NCI-H1092 treated with DMSO at 0.1 percent for 48 hours (cell line): ENCODE results near the gene POLR3H.
"Not testable (repeated sequence)": the region's sequence is repeated elsewhere in the genome, so short reads cannot be mapped to it uniquely, and the experiment has no call there.

Experiments
- DNase-seq: peaks from one replicate; lab custom pipeline; 2025; lab: John Stamatoyannopoulos, UW

POLR3H gene, protein sequence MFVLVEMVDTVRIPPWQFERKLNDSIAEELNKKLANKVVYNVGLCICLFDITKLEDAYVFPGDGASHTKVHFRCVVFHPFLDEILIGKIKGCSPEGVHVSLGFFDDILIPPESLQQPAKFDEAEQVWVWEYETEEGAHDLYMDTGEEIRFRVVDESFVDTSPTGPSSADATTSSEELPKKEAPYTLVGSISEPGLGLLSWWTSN

DNA sequence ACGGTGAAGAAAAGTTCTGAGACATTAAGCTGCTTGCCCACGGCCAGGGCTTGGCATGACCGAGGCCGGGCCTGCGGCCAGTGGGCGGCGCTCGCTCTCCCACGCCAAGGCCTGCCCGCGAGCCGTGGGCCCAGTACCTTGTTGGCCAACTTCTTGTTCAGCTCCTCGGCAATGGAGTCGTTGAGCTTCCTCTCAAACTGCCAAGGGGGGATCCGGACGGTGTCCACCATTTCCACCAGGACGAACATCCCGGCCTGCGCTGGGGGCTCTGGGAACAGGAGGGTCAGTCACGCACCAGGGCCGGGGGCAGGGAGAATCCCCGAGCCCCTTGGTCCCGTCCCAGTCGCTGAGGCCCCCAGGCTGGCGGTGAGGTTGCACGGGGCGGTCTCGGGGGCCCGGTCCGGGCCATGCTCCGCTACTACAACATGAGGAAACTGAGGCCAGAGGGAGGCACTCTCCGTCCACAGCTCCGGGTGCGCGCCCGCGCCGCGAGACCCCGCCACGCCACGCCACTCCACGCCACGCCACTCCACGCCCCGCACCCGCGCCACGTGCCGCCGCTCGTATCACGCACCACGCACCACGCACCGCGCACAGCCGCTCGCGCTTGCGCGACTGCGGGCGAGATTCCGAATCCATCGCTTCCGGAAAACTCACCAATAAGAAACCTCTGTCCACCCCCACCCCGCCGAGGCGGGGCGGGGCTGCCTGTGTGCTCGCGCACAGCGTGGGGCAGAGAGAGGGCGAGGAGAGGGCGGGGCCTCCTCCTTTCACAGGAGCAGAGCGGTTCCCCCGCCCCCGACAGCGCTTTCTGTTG, at the start of gene POLR3H:
Gene POLR3H (minus strand): TSS at position 617 of the 817 bp plus-strand sequence. CDS start 369 bp downstream, at position 248.
- peak; percentile 98 for DNase-seq

DNA sequence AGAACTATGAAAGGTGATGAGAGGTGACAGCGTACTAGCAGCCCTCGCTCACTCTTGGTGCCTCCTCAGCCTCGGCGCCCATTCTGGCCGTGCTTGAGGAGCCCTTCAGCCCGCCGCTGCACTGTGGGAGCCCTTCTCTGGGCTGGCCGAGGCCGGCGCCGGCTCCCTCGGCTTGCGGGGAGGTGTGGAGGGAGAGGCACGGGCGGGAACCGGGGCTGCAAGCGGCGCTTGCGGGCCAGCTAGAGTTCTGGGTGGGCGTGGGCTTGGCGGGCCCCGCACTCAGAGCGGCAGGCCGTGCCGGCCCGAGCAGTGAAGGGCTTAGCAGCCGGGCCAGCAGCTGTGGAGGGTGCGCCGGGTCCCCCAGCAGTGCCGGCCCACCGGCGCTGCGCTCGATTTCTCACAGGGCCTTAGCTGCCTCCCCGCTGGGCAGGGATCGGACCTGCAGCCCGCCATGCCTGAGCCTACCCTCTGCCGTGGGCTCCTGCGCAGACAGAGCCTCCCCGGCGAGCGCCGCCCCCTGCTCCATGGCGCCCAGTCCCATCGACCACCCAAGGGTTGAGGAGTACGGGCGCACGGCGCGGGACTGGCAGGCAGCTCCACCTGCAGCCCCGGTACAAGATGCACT, 49.2 kb upstream of the POLR3H start:
- DNase-seq: not testable (repeated sequence)

DNA sequence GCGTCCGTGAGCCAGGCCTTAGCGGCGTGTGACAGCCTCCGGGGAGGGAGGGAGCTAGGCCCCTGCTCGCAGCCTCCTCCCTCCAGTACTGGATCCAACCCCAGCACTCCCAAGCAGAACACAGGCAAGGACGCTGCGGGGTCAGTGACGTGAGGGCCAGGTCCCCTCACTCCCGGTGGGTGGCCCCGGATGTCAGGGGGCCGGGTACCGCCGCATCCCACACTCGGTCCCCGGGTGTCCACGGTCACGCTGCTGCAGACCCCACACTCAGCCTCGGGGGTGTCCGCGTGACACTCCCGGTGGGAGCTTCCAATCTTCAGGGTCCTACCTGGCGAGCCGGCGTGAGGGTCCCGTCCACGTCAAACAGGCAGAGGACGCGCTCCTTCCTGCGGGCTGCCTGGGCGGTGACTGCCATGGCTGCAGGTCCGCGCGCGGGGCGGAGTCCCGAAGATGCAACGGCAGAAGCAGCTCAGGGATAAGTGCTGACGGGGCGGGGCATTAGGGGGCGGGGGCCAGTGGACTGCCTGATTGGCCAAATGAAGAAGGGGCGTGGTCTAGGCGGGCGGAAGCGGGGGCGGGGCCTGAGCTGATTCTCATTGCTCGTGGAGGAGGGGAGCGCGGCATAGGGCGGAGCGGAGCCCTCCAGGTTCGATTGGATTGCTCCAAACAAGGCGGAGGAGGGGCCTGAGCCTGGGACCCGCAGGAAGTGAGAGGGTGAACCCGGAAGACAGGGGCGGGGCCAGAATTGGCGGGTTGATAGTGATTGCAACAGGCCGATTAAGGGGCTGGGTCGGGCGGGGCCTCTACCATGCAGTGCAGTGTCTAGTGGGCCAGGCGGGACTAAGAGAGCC, 45.3 kb upstream of the POLR3H start, which contains the start of gene PMM1:
Gene PMM1 (minus strand): TSS at position 450 of the 851 bp plus-strand sequence. CDS start 35 bp downstream, at position 415.
- DNase-seq: peak; percentile 100

DNA sequence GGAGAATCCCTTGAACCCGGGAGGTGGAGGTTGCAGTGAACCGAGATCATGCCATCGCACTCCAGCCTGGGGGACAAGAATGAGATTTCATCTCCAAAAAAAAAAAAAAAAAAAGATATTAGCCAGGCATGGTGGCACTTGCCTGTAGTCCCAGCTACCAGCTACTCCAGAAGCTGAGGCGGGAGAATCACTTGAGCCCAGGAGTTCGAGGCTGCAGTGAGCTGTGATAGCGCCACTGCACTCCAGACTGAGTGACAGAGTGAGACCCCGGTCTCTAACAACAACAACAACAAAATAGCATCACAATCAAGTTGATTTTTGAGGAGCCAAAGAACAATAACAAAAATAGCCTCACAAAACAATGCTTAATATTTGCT, 43.1 kb upstream of the POLR3H start:
- DNase-seq: no peak

DNA sequence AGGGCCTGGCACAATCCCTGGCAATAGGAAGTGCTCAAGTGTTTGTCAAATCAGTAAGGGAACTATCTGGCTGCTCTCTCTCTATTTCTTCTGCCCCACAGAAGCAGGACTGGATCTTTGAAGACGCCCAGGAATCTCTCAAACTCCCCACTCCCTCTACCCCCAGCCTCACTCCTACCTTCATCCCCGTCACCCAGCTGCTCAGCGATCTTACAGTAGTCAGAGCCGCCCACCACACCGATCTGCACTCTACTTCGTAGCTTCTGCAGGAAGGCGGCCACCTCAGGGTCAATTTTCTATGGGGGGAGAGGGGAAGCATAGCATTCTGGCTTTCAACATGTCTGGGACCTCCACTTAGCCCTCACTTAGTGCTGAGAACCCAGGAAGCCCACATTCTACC, 41.6 kb upstream of the POLR3H start:
- no peak for DNase-seq

DNA sequence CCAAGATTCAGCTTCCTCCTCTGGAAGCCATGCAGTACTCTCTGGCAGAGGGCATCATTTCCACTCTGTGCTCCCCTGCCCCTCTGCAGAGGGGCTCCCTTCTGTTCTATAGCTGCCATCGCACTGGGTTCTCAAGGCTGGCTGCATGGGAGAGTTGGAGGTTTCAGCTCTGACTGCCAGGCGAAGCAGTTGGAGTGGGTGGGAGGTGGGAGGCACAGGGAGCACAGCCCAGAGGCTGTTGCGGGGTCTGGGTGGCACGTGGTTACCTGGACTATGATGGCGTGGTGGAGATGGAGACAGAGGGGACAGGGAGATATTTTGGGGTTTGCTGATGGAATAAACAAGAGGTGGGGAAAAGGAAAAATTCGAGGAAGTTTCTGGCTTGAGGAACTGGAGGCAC, 40.6 kb upstream of the POLR3H start:
- no peak for DNase-seq

DNA sequence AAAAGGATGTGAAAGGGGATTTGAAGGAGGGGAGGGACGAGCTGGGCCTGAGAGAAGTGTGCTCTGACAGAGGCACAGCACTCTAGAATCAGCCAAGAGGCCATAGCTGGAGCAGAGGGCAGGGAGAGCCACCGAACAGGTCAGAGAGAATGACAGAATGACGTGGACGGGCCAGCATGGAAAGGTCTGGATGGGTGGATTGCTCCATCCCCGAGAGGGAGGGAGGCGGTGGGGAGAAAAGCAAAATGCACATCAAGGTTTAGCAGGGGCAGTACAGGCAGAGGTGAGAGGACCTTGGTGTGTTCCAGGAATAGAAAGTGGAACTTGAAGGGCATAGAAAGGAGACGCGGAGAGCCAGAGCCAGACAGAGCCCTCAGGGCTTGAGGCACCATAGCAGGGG, 38.4 kb upstream of the POLR3H start:
- no peak for DNase-seq

DNA sequence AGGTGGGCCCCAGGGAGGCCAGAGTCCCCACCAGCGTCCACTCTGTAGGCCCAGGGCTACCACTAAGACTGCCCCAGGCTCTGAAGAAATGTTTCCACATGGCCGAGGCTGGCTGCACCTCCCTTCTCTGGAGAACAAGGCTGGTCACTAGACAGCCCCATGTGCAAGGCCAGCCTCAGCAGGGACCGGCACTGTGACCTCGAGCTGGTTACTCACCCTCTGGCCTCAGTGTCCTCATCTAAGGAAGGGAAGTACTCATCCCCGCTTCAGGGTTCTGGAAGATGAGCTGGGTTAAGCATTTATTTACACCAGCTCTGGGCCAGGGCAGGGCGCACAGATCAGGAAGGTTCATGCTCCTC, 35.7 kb upstream of the POLR3H start:
- DNase-seq: no peak

DNA sequence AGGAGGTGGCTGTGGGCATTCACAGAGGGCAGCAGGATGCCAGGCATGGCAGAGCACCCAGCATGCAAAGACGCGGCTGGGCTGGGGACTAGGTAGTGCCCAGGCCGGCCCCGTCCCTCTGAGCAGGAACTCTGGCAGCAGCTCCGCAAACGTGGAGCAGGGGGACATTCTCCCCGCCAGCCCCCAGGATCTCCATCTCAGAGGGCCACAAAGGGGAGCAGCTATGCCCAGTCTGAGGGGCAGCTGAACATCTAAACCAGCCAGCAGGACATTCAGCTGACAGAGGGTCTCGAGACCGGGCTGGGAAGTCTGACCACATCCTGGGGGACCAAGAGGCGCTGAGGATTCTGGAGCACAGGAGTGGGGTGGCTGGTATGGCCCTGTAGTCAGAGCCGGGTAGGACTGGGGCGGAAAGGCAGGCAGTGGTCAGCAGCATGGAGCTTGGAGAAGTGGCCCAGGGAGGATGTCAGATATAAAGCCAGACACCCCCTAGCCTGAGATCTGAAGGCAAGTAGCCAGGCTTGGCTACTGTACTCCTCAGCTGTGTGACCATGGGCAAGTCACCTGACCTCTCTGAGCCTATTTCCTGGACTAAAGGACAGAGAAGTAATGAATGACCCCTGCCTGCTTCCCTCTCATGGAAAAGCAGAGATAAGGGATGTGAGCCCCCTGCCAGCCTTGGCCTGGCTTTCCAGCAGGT, 35.2 kb upstream of the POLR3H start:
- DNase-seq: no peak

DNA sequence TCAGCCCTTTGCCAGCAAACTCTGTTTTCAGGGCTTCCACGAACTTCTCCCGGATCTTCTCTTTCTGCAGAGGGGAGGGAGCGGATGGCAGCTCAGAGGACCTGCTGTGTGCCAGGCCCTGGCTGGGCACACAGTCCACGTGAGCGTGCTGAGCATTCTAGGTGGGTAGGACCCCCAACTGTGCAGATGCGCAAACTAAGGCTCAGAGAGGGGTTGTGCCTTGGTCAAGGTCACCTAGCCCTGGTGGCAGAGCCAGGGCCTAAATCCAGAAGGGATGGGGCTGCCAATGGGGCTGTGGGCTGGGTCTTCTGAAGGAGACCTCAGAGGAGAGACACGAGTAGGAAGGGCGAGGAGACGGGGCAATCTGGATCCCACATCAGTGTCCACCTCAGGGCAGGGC, 34.5 kb upstream of the POLR3H start:
- no peak for DNase-seq

DNA sequence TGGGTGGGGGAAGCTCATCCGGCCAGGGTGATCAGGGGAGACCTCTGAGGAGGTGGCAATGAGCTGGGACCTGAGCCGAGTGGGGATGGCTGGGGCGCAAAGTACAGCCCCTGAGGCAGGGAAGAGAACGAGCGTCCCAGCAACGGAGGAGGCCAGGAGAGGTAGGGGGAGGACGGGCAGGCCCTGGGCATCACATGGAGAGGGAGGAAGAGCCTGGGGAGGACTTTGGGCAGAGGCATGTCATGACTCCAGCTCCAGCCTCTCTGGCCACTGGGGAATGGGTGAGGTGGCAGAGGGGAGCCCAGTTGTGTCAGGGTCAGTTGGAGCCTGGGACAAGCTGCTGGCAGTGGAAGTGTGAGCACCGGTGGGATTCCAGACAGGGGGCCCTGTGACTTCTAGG, 33.8 kb upstream of the POLR3H start:
- no peak for DNase-seq

DNA sequence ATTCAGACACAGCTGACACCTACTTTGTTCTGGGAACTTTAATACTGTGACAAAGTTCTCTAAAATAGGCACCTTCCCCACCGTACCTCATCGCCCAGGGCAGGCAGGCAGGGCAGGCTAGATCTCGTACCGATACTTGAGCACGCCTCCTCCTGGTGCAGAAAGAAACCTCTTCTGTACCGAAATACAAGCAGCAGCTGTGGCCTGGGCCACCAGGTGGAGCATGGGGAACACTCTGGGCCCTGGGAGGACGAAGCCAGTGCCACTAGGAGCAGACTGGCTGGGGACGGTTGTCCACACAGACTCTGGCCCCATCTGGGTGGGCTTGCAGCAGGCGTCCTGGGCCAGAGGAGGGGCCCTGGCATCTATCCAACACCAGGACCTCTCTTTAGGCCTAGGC, 32.6 kb upstream of the POLR3H start:
- DNase-seq: peak; percentile 12

DNA sequence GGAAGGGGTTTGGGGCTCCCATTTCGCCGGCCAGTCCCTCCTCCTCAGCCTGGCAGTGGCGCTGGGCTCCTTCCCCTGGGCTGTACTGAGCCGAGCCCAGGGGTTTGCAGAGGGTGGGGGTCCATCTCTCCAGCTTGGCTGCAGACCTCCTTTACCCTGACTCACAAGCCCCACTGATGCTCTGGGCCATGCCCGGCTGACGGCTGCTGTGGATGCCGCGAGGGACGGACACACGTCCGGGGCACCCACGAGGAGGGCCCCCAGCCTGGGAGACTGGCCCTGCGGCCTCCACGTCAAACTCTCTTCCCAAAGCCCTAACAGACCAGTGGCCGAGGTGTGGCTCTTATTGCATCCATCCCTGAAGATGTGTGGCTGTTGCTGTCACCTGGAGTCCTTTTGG, 31.3 kb upstream of the POLR3H start:
- DNase-seq: no peak

DNA sequence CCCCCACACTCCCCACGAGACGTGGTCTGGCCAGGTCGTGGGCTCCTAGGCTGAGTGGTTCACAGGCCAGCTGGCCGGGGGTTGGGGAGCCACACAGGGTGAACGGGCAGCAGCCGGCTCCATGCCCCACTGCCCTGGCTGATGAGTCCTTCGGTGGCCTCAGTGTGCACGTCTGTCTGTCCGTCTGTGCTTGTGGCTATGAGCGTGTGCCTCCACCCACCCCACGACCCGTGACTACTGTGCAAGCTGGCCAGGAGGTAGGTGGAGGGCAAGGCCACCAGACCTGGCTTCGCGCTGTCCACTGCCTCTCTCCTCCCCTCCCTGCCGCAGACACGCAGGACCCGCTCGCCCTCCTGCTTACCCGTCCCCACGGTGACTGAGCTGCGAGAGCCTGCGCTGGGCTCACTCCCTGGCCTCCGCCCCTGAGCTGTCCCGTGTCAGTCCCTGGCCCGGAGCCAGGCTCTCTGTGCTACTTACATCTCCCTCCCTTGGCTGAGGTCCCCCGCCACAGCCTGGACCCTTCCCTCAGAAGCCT, 30.6 kb upstream of the POLR3H start:
- DNase-seq: no peak

DNA sequence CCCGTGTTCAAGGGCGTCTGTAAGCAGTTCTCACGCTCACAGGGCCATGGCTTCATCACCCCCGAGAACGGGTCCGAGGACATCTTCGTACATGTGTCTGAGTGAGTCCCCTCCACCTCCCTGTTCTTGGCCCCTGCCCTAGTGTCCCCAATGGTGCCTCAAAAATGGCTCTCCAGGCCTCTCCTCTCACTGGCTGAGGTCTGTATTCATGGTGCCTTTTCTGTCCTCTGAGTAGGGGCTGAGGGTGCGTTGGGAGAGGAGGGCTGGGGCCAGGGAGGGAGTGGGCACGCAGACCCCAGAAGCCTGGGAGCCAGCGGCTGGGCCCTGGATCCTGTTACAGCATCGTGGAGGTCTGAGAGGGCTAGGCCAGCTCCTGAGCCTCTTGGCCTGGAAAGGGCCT, 29.4 kb upstream of the POLR3H start:
- no peak for DNase-seq

DNA sequence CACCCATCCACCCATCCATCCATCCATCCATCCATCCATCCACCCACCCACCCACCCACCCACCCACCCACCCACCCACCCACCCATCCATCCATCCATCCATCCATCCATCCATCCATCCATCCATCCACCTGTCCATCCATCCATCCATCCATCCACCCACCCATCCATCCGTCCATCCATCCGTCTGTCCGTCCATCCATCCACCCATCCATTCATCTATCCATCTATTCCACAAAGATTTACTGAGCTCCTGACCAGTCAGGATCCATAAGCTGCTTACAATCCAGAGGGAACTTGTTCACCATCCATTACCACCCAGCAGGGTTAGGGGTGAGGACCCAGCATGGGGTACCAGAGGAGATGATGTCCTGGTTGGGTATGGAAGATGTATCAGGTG, 28.0 kb upstream of the POLR3H start:
- not testable (repeated sequence) for DNase-seq

DNA sequence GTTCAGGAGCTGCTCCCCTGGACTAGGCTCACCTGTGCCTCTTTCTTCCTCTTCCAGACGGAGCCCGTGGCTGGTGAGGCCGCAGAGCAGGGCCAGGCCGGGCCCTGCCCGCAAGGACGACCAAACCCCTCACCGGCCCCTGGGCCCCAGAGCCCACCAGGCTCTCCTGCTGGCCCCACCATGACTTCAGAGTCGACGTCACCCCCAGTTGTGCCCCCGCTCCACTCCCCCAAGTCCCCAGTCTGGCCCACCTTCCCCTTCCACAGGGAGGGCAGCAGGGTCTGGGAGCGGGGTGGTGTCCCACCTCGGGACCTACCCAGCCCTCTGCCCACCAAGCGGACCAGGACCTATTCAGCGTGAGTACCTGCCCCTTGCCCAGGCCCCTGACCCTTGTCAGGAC, 27.5 kb upstream of the POLR3H start:
- DNase-seq: no peak

DNA sequence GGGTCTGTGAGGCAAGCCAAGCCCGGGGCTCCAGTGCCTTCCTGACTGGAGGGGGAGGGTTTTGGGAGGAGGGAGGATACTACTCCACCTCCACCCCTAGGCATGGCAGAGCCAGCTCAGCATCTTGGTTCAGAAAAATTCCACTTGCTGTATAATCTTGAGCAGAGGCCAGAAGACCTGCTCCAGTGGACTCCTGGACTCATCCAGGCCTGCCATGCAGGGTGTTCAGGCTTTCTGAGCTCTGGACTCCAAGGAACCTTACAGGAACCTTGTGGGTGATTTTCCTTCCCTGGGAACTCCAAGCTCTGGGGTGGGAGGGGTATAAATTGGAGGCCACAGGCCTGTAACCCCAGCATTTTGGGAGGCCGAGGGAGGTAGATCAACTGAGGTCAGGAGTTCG, 26.0 kb upstream of the POLR3H start:
- no peak for DNase-seq

DNA sequence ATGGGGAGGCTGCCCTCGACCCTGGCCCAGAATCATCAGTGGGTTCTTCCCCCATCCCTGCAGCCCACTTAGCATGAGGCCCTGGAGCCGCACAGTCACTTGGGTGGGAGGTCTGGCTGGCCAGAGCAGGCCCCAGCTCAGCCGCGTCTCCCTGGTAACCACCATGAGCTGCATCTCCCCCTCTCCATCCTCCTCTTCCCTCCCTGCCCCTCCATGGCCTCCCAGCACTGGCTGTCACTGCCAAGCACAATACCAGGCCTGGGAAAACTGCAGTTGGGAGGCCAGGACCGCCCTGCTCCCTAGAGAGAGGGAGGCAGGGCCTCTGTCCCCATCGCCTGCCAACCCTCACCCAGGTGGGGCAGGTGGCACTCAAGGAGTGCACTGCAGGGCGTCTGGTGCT, 24.5 kb upstream of the POLR3H start:
- DNase-seq: peak; percentile 16

DNA sequence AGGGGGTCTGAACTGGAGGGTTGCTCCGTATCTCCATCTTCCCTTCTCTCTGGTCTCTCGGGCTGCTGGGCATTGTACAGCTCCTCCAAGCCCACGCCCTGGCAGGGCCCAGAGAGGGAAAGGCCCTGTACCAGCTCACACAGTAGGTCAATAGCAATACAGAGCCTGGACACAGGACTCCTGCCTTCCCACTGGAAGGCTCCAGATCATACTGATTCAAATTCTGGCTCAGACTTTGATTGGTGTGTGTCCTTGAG, 23.2 kb upstream of the POLR3H start:
- no peak for DNase-seq

DNA sequence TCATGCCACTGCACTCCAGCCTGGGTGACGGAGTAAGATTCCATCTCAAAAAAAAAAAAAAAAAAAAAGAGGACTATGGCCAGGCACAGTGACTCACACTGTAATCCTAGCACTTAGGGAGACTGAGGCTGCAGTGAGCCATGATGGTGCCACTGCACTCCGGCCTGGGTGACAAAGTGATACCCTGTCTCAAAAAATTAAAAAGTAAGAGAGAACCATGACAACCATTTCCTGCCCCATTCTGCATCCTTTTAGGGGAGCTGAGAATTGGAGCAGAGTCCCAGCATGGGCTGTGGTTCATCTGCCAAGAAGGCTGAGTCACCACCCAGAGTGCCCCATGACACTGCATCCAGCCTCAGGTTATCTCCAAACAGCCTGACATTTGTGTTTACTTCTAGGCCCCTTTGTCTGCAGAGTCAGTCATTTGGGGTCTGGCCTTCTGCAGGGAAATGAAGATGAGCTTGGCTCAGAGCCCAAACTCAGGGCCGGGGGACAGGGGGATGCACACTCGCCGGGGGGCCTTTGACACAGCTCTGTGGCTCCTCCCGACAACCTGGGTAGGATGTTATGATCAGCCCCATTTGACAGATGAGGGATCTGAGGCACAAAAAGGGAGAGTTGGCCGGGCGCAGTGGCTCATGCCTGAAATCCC, 21.3 kb upstream of the POLR3H start:
- DNase-seq: no peak
